ENCODE data around the gene EYA2. TPM values are rescaled to one million over a fixed set of nuclear protein-coding genes. Genes with fewer than 3 reads are reported as not detected.

The EYA2 gene
- total RNA-seq, 1 donor from 2014 or later, result 94.1 TPM

DNA sequence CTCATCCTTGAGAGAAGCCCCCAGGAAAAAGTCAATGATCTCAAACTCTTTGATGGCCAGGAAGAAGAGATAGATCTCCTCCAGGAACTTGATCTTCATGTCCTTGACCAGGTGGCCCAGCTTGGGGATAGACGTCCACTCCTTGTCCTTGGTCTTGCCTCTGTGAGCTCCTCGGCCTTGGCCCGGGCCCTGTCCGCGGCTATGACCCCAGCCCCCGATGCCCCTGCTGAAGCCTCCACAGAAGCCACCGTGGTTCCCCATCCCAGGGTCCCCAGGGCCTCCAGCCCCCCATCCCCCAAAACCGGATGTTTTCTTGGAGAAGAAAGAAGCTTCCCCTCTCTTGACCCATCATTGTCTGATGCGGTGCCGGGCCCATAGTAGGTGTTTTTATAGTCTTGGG, 266.8 kb downstream of the EYA2 start:
- Mint-ChIP-seq H3K36me3 (ENCODE audit: unreplicated experiment) (peaks cover 5% of the 10 kb centered on the region), H3K27ac (ENCODE audit: unreplicated experiment) (no peak overlapping the region), H3K9me3 (ENCODE audit: unreplicated experiment) (peaks cover 13% of the 10 kb centered on the region), H3K4me1 (ENCODE audit: low read depth, unreplicated experiment) (no peaks in the 10 kb centered on the region), H3K27me3 (ENCODE audit: unreplicated experiment) (peaks cover 2% of the 10 kb centered on the region), H3K4me3 (ENCODE audit: unreplicated experiment) (no peak overlapping the region)
- TF ChIP-seq, protein P1, sequence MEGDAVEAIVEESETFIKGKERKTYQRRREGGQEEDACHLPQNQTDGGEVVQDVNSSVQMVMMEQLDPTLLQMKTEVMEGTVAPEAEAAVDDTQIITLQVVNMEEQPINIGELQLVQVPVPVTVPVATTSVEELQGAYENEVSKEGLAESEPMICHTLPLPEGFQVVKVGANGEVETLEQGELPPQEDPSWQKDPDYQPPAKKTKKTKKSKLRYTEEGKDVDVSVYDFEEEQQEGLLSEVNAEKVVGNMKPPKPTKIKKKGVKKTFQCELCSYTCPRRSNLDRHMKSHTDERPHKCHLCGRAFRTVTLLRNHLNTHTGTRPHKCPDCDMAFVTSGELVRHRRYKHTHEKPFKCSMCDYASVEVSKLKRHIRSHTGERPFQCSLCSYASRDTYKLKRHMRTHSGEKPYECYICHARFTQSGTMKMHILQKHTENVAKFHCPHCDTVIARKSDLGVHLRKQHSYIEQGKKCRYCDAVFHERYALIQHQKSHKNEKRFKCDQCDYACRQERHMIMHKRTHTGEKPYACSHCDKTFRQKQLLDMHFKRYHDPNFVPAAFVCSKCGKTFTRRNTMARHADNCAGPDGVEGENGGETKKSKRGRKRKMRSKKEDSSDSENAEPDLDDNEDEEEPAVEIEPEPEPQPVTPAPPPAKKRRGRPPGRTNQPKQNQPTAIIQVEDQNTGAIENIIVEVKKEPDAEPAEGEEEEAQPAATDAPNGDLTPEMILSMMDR (IDR thresholded peaks at IDR 0.05; ENCODE audit: partially characterized antibody, unreplicated experiment), result no peak
- no peak for DNase-seq

DNA sequence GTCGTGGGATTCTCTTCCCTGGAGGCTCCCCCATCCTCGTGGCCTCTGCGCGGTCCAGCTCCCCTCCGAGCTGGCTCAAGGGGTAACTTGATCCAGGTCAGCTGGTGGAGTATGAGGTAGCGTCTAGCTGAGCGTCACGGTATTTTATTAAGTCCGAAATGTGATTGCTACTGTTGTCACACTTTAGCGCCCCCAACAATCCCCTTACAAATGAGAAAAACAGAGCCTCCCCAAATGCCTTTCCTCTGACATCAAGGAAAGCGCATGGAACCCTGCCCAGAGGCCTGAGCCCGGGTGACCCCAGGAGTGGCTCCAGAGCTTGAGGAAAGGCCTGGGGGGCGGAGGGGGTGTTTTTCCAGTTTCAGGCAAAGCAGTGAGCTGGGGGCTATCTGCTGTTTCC, 269.5 kb downstream of the EYA2 start:
- Mint-ChIP-seq H3K27ac (ENCODE audit: unreplicated experiment) (no peak overlapping the region), H3K4me1 (ENCODE audit: low read depth, unreplicated experiment) (no peaks in the 10 kb centered on the region), H3K4me3 (ENCODE audit: unreplicated experiment) (no peak overlapping the region), H3K9me3 (ENCODE audit: unreplicated experiment) (peaks cover 14% of the 10 kb centered on the region), H3K36me3 (ENCODE audit: unreplicated experiment) (peaks cover 5% of the 10 kb centered on the region), H3K27me3 (ENCODE audit: unreplicated experiment) (peaks cover 2% of the 10 kb centered on the region)
- TF ChIP-seq, protein P1 (IDR thresholded peaks at IDR 0.05; ENCODE audit: partially characterized antibody, unreplicated experiment), result no peak
- no peak for DNase-seq

DNA sequence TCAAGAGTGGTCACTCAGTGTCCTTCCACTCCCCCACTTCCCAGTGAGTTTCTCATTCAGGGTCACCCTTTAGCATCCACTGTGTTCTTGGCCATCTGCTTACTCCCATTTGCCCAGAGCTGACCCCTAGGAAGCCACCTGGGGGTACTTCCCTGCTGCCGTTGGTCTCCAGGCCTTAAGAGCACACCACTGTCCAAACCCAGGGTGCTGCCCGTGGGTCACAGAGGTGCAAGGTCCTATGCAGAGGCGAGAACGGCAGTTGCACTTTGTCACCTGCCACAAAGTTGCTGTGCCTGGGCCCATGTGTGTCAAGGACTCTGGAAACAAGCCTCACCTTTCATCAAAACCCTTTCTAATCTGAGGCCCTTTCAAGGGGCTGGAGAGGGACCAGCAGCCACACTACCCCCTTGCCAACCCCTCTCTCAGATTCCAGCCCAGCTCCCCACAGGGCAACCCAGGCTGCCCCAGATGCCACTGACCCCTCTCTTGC, 270.8 kb downstream of the EYA2 start:
- Mint-ChIP-seq H3K27me3 (ENCODE audit: unreplicated experiment) (peaks cover 2% of the 10 kb centered on the region), H3K36me3 (ENCODE audit: unreplicated experiment) (peaks cover 5% of the 10 kb centered on the region), H3K4me1 (ENCODE audit: low read depth, unreplicated experiment) (no peaks in the 10 kb centered on the region), H3K27ac (ENCODE audit: unreplicated experiment) (no peak overlapping the region), H3K9me3 (ENCODE audit: unreplicated experiment) (peaks cover 8% of the 10 kb centered on the region), H3K4me3 (ENCODE audit: unreplicated experiment) (no peak overlapping the region)
- TF ChIP-seq, protein P1 (IDR thresholded peaks at IDR 0.05; ENCODE audit: partially characterized antibody, unreplicated experiment), result no peak
- DNase-seq, result no peak

DNA sequence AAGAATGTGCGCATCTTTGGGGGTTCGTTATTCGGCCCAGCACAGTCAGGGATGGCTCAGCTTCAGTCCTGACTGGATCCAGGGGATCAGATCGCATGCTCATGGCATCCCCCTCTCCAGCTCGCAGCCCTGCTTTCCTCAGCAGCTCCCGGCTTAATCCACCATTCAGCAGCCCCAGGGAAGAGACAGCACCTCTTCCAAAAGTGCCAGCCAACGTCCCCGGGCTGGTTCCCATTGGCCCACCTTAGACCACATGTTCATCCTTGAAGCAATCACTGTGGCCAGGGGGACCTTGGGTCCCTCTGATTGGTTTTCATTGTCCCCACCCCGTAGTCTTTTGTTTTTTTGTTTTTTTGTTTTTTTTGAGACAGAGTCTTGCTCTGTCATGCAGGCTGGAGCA, 273.2 kb downstream of the EYA2 start:
- peaks cover 5% of the 10 kb centered on the region for H3K36me3 Mint-ChIP-seq (ENCODE audit: unreplicated experiment)
- DNase-seq, result no peak
- H3K4me3 Mint-ChIP-seq (ENCODE audit: unreplicated experiment), result no peak overlapping the region
- H3K27ac Mint-ChIP-seq (ENCODE audit: unreplicated experiment), result no peak overlapping the region
- no peaks in the 10 kb centered on the region for H3K4me1 Mint-ChIP-seq (ENCODE audit: low read depth, unreplicated experiment)
- peaks cover 6% of the 10 kb centered on the region for H3K9me3 Mint-ChIP-seq (ENCODE audit: unreplicated experiment)
- H3K27me3 Mint-ChIP-seq (ENCODE audit: unreplicated experiment), result peaks cover 2% of the 10 kb centered on the region
- TF ChIP-seq, protein P1 (IDR thresholded peaks at IDR 0.05; ENCODE audit: partially characterized antibody, unreplicated experiment), result no peak

DNA sequence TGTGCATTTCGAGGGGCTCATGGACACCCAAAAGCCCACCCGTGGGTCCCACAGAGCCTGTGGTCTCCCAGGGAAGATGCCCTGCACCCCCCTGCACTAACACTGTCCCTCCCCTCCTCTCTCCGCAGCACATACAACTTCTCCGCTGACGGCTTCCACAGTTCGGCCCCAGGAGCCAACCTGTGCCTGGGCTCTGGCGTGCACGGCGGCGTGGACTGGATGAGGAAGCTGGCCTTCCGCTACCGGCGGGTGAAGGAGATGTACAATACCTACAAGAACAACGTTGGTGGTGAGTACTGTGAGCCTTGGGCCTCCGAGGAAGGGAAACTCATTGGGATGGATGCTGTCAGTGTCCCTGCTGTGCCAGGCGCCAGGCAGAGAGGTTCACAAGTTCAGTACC, 277.9 kb downstream of the EYA2 start:
- peaks cover 4% of the 10 kb centered on the region for H3K36me3 Mint-ChIP-seq (ENCODE audit: unreplicated experiment)
- TF ChIP-seq, protein P1 (IDR thresholded peaks at IDR 0.05; ENCODE audit: partially characterized antibody, unreplicated experiment), result no peak

More for the DNA sequence above, 277.9 kb downstream of the EYA2 start:
- Mint-ChIP-seq H3K4me1 (ENCODE audit: low read depth, unreplicated experiment) (no peaks in the 10 kb centered on the region), H3K4me3 (ENCODE audit: unreplicated experiment) (no peak overlapping the region), H3K9me3 (ENCODE audit: unreplicated experiment) (no peaks in the 10 kb centered on the region), H3K27me3 (ENCODE audit: unreplicated experiment) (no peaks in the 10 kb centered on the region), H3K27ac (ENCODE audit: unreplicated experiment) (no peak overlapping the region)
- no peak for DNase-seq

Data from glutamatergic neuron (in vitro differentiated cells).